Activated CD8-positive, alpha-beta memory T cell treated with anti-CD3 and anti-CD28 coated beads, Interleukin-2, amount 50 U/mL, for 4 hours (primary cell): ENCODE results near the gene RFPL3.
"Not testable (repeated sequence)": the region's sequence is repeated elsewhere in the genome, so short reads cannot be mapped to it uniquely, and the experiment has no call there.

Source experiments
- DNase-seq: peaks from one replicate; pipeline ENCODE4 v3.0.0-alpha.2; 2020

The RFPL3 gene

GRCh38 chr22:32354360-32355351 is 3.0 kb upstream of the RFPL3 start:
- no peak for DNase-seq

GRCh38 chr22:32355760-32356159 is 1.9 kb upstream of the RFPL3 start:
- DNase-seq: no peak

- not testable (repeated sequence) for DNase-seq
These were observed 2.4 kb downstream of the RFPL3 start for GRCh38 chr22:32360096-32360495.

- DNase-seq: no peak
These were observed 3.6 kb downstream of the RFPL3 start for GRCh38 chr22:32361257-32361656.

- DNase-seq: no peak
These were observed 6.5 kb downstream of the RFPL3 start for GRCh38 chr22:32364210-32364609.

GRCh38 chr22:32375678-32376450 is 18.2 kb downstream of the RFPL3 start:
- DNase-seq: no peak

GRCh38 chr22:32376681-32377080 is 19.0 kb downstream of the RFPL3 start:
- DNase-seq: no peak

- no peak for DNase-seq
These were observed 21.1 kb downstream of the RFPL3 start for GRCh38 chr22:32378707-32379272.

GRCh38 chr22:32380991-32381390 is 23.3 kb downstream of the RFPL3 start:
- DNase-seq: no peak

GRCh38 chr22:32385681-32386080 is 28.0 kb downstream of the RFPL3 start:
- DNase-seq: no peak

- DNase-seq: no peak
These were observed 32.0 kb downstream of the RFPL3 start for GRCh38 chr22:32389685-32390084.

- no peak for DNase-seq
These were observed 37.4 kb downstream of the RFPL3 start for GRCh38 chr22:32395107-32395506.

- no peak for DNase-seq
These were observed 38.6 kb downstream of the RFPL3 start for GRCh38 chr22:32396255-32396654.

- no peak for DNase-seq
These were observed 39.1 kb downstream of the RFPL3 start for GRCh38 chr22:32396746-32397145.

GRCh38 chr22:32401486-32401885 is 43.8 kb downstream of the RFPL3 start:
- no peak for DNase-seq

- DNase-seq: no peak
These were observed 46.4 kb downstream of the RFPL3 start for GRCh38 chr22:32404021-32404420.

- DNase-seq: no peak
These were observed 49.6 kb downstream of the RFPL3 start for GRCh38 chr22:32407312-32407711.

GRCh38 chr22:32407936-32408335 is 50.3 kb downstream of the RFPL3 start:
- no peak for DNase-seq

GRCh38 chr22:32409977-32410376 is 52.3 kb downstream of the RFPL3 start:
- no peak for DNase-seq

- no peak for DNase-seq
These were observed 52.8 kb downstream of the RFPL3 start for GRCh38 chr22:32410459-32410858.
